Breast epithelium (tissue), 4 donors: Measurements from ENCODE around the gene ZNF750. TPM values are rescaled to one million over a fixed set of nuclear protein-coding genes. Genes with fewer than 3 reads are reported as not detected.

Source experiments
- DNase-seq, 2 donors: peaks; one replicate each; pipeline ENCODE4 v3.0.0-alpha.2; 2019; ENCODE audit warnings: low spot score in 2 of 2
- H3K27ac ChIP-seq, 2 donors: fragments of 200-600 bp; sonication (generic) in 1 of 2; one replicate each; pipeline ENCODE4 v1.5.1; 2016 to 2019; ENCODE audit warnings: mild to moderate bottlenecking in 1 of 2
- H3K27me3 ChIP-seq, 2 donors: fragments of 200-600 bp; sonication (generic) in 1 of 2; one replicate each; pipeline versions ENCODE4 v1.5.1 to v1.6.0; 2017 to 2019; ENCODE audit warnings: control low read depth in 1 of 2, mild to moderate bottlenecking in 1 of 2
- H3K36me3 ChIP-seq: fragments of 200-600 bp; one replicate; pipeline ENCODE4 v1.5.1; 2019
- H3K4me1 ChIP-seq, 2 donors: fragments of 200-600 bp; sonication (generic); one replicate each; pipeline ENCODE4 v1.5.1; 2016 to 2019; ENCODE audit warnings: control low read depth in 1 of 2
- H3K4me3 ChIP-seq, 3 donors: fragments of 200-600 bp; sonication (generic); 1 replicate in 2 of 3; 2 replicates in 1 of 3; pipeline ENCODE4 v1.5.1; 2016 to 2019; ENCODE audit warnings: mild to moderate bottlenecking in 3 of 3, moderate library complexity in 2 of 3
- H3K9me3 ChIP-seq, 2 donors: fragments of 200-600 bp; sonication (generic) in 1 of 2; one replicate each; pipeline ENCODE4 v1.5.1; 2016 to 2019; ENCODE audit warnings: control low read depth in 1 of 2
- POLR2A ChIP-seq: fragments of 450-650 bp; IDR thresholded peaks from one replicate; pipeline ENCODE4 v1.6.1; 2016; ENCODE audit warnings: antibody characterized with exemption, mild to moderate bottlenecking, moderate library complexity
- POLR2AphosphoS5 ChIP-seq, 3 donors: sonication (generic); formaldehyde crosslinking; IDR thresholded peaks; one replicate each; pipeline ENCODE4 v1.6.1; 2017; ENCODE audit warnings: antibody characterized with exemption in 3 of 3
- intact Hi-C: fragments of 100-400 bp; cut with DNase I; formaldehyde crosslinking; loops from one replicate; pipeline ENCODE4 v1.15.1; 2023; ENCODE audit warnings: low total_unique reads
- total RNA-seq, 3 donors: library from RNA; depleted of rRNA; stranded (reverse); fragments of >200 nt; gene quantifications; one replicate each; pipeline ENCODE4 v1.1.0, GENCODE V29; 2016
- TF ChIP-seq, protein P1 (sequence below), 3 donors: fragments of 450-650 bp; IDR thresholded peaks; one replicate each; pipeline ENCODE4 v1.5.1; 2016 to 2017; ENCODE audit warnings: antibody characterized with exemption in 3 of 3, mild to moderate bottlenecking in 3 of 3, moderate library complexity in 3 of 3

The ZNF750 gene
- total RNA-seq, result 1 to 10 TPM in 2 of 3 donors, not detected in 1; 5.6 to 7.8 TPM

GRCh38 chr17:82839617-82840292 lies at the start of gene ZNF750:
TSS of gene ZNF750 (minus strand) at chr17:82840022. CDS start at chr17:82832454, 7,568 bp downstream.
- intact Hi-C loops, result no loop called here
- TF ChIP-seq POLR2A (peak; percentile 39), POLR2AphosphoS5 (IDR thresholded peaks at IDR 0.05) (peak; percentile 48 to 81 (median 51))
- TF ChIP-seq, protein P1, sequence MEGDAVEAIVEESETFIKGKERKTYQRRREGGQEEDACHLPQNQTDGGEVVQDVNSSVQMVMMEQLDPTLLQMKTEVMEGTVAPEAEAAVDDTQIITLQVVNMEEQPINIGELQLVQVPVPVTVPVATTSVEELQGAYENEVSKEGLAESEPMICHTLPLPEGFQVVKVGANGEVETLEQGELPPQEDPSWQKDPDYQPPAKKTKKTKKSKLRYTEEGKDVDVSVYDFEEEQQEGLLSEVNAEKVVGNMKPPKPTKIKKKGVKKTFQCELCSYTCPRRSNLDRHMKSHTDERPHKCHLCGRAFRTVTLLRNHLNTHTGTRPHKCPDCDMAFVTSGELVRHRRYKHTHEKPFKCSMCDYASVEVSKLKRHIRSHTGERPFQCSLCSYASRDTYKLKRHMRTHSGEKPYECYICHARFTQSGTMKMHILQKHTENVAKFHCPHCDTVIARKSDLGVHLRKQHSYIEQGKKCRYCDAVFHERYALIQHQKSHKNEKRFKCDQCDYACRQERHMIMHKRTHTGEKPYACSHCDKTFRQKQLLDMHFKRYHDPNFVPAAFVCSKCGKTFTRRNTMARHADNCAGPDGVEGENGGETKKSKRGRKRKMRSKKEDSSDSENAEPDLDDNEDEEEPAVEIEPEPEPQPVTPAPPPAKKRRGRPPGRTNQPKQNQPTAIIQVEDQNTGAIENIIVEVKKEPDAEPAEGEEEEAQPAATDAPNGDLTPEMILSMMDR (IDR thresholded peaks at IDR 0.05), result no peak
- Histone ChIP-seq H3K9me3 (no peaks in the 10 kb centered on the region), H3K27ac (peak within 1 kb of the TSS; percentile 82 to 85), H3K4me1 (no peaks in the 10 kb centered on the region), H3K27me3 (no peaks in the 10 kb centered on the region), H3K4me3 (peak within 1 kb of the TSS in 2 of 3 donors; percentile 43 to 50), H3K36me3 (no peaks in the 10 kb centered on the region)
- peak; percentile 68 to 77 for DNase-seq

DNA sequence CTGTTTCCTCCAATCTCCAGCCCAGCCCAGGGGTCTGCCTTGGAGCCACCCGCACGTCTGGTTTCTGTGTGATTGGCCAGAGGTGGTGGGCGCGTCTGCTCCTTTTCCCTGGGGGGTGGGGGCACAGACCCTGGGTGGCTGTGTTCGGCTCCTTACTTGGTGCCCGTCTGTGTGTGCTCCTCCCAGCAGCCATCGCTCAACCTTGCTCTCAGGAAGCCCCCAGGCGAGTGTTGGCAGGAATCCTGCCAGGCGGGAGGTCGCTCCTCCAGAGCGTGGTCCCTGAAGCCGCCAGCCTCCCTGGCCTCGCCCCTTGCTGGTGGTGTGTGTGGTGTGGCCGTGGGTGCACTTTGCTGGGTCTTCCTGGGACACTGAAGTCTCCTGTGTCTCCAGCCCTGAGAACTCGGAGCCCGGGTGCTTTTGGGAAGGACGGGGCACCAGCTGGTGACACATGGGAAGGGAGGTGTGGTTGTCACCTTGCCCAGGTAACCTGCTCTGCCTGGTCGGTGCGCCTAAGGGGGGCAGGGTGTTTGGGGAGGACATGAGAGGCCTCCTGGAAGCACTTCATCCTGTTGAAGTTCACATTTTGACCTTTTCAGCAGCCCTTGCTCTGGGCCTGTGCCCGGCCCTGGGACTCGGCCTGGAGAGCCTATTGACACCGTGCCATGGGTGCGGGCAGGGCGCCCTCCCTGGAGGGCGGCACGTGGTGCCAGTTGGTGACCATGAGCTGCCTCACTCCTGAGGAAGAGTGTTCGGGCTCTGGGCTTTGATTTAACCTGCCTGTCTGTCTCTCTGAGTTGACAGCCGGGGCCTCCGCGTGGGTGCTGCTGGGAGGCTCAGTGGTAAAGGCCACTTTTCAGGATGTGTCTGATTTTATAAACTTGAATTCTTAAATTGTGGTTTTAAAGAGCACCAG lies 49.0 kb upstream of the ZNF750 start:
- no peaks in the 10 kb centered on the region for H3K36me3 ChIP-seq
- DNase-seq, result peak; percentile 85 to 86
- no peaks in the 10 kb centered on the region for H3K9me3 ChIP-seq
- no peaks in the 10 kb centered on the region for H3K27me3 ChIP-seq
- intact Hi-C loops, result no loop called here
- H3K4me1 ChIP-seq, result peaks cover 10 to 39% of the 10 kb centered on the region in 2 donors
- peak in 1 of 3 donors; percentile 5 for TF ChIP-seq POLR2AphosphoS5 (IDR thresholded peaks at IDR 0.05)
- TF ChIP-seq, protein P1 (IDR thresholded peaks at IDR 0.05), result no peak
- H3K27ac ChIP-seq, result peak overlapping the region; percentile 94
- H3K4me3 ChIP-seq, result peak overlapping the region in 1 of 3 donors; percentile 9

DNA sequence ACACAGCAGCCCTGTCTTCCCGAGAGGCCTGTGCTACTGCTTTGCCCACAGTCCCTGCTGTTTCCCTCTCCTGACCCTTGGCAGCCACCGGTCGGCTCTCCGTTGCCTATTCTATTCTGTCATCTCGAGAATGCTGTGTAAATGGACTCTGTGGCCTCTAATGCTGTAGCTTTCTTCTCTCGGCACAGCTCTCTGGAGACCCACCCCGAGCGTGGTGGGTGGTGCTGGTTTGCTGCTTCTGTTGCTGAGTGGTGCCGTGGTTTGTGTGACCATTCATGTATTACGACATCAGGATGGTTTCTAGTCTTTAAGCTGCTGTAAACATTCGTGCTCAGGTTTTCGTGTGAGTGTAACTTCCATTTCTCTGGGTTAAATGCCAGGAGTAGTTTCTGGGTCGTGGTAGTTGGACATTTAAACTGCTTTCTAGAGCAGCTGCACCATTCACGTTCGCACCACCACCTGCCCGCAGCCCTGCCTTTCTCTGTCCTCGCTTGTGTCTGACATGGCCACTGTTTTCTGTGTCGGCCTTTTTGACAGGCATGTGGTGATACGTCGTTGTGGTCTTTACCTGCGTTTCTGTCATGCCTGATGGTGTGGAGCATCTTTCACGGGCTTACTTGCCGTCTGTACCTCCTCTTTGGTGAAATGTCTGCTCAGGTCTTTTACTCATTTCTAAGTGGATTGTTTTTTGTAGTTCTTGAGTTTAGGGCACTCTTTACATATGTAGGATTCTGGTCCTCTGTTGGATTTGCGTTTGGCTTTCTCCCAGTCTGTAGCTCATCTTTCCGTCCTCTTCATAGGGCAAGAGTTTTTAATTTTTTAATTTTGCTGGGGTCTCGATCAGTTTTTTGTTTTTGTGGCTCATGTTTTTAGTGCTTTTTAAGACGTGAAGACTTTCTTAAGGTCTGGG lies 47.7 kb upstream of the ZNF750 start:
- H3K36me3 ChIP-seq, result no peaks in the 10 kb centered on the region
- H3K27me3 ChIP-seq, result no peaks in the 10 kb centered on the region

GRCh38 chr17:82884970-82885353 lies 45.1 kb upstream of the ZNF750 start:
- no peak for DNase-seq
- no peak for TF ChIP-seq POLR2A
- H3K4me1 ChIP-seq, result peaks cover 3 to 24% of the 10 kb centered on the region in 2 donors
- intact Hi-C loops, result loop anchor here (1.0 kb wide), 1 partner anchor 42 kb away; no protein-coding TSS in a partner anchor
- H3K27ac ChIP-seq, result peak overlapping the region; percentile 27 to 35
- H3K27me3 ChIP-seq, result no peaks in the 10 kb centered on the region
- H3K9me3 ChIP-seq, result no peaks in the 10 kb centered on the region
- no peaks in the 10 kb centered on the region for H3K36me3 ChIP-seq
- no peak overlapping the region for H3K4me3 ChIP-seq

More for the DNA sequence above, 47.7 kb upstream of the ZNF750 start:
- TF ChIP-seq POLR2AphosphoS5 (IDR thresholded peaks at IDR 0.05) (no peak), POLR2A (no peak)
- TF ChIP-seq, protein P1 (IDR thresholded peaks at IDR 0.05), result no peak
- intact Hi-C loops, result no loop called here
- H3K4me3 ChIP-seq, result no peak overlapping the region
- peak overlapping the region; percentile 94 for H3K27ac ChIP-seq
- peaks cover 5 to 31% of the 10 kb centered on the region in 2 donors for H3K4me1 ChIP-seq
- H3K9me3 ChIP-seq, result no peaks in the 10 kb centered on the region
- no peak for DNase-seq
